ENCODE measurements around the gene RPL3.
"Not testable (repeated sequence)": the region's sequence is repeated elsewhere in the genome, so short reads cannot be mapped to it uniquely, and the experiment has no call there.

The RPL3 gene
- total RNA-seq = 272 to 532 (median 434) reads per million in 18 experiments

- DNase-seq = peak; percentile 99
Observed at GRCh38 chr22:39319284-39320022, at the start of gene RPL3. Gene RPL3 (minus strand): TSS chr22:39319623. CDS start chr22:39319597, 26 bp downstream.

GRCh38 chr22:39369186-39369585 is 49.8 kb upstream of the RPL3 start:
- DNase-seq = no peak

GRCh38 chr22:39368461-39368911 is 49.1 kb upstream of the RPL3 start:
- DNase-seq = peak; percentile 37 to 58

GRCh38 chr22:39367035-39367434 is 47.6 kb upstream of the RPL3 start:
- peak in 1 of 2 donors; percentile 37 for DNase-seq

GRCh38 chr22:39365492-39365780 is 46.0 kb upstream of the RPL3 start:
- peak in 1 of 2 donors; percentile 32 for DNase-seq

GRCh38 chr22:39364714-39365491 is 45.5 kb upstream of the RPL3 start:
- DNase-seq = no peak

- DNase-seq = no peak
Observed at GRCh38 chr22:39363751-39364515, 44.5 kb upstream of the RPL3 start.

GRCh38 chr22:39362932-39363331 is 43.5 kb upstream of the RPL3 start:
- DNase-seq = no peak

GRCh38 chr22:39362271-39362670 is 42.8 kb upstream of the RPL3 start:
- no peak for DNase-seq

- DNase-seq = no peak
Observed at GRCh38 chr22:39361496-39361895, 42.1 kb upstream of the RPL3 start.

GRCh38 chr22:39360674-39361413 is 41.4 kb upstream of the RPL3 start:
- DNase-seq = no peak

GRCh38 chr22:39360242-39360641 is 40.8 kb upstream of the RPL3 start:
- no peak for DNase-seq

- no peak for DNase-seq
Observed at GRCh38 chr22:39359659-39360195, 40.3 kb upstream of the RPL3 start.

GRCh38 chr22:39358197-39358596 is 38.8 kb upstream of the RPL3 start:
- not testable (repeated sequence) for DNase-seq

- not testable (repeated sequence) for DNase-seq
Observed at GRCh38 chr22:39357110-39358108, 38.0 kb upstream of the RPL3 start.

GRCh38 chr22:39356464-39356863 is 37.0 kb upstream of the RPL3 start:
- no peak for DNase-seq

GRCh38 chr22:39355805-39356204 is 36.4 kb upstream of the RPL3 start:
- not testable (repeated sequence) for DNase-seq

GRCh38 chr22:39355080-39355479 is 35.7 kb upstream of the RPL3 start:
- no peak for DNase-seq

- peak in 1 of 2 donors; percentile 48 for DNase-seq
Observed at GRCh38 chr22:39353346-39353745, 33.9 kb upstream of the RPL3 start.

- no peak for DNase-seq
Observed at GRCh38 chr22:39352306-39352891, 33.0 kb upstream of the RPL3 start.

Data from inflammatory macrophage (primary cell).